GM18861 (cell line): ENCODE data around the gene PCNX1.

Experiments used
- ATAC-seq: cut with Tn5 transposase; IDR thresholded peaks from one replicate; pipeline ENCODE4 v1.9.1; 2021; ENCODE audit not compliant: unreplicated experiment

PCNX1 gene

DNA sequence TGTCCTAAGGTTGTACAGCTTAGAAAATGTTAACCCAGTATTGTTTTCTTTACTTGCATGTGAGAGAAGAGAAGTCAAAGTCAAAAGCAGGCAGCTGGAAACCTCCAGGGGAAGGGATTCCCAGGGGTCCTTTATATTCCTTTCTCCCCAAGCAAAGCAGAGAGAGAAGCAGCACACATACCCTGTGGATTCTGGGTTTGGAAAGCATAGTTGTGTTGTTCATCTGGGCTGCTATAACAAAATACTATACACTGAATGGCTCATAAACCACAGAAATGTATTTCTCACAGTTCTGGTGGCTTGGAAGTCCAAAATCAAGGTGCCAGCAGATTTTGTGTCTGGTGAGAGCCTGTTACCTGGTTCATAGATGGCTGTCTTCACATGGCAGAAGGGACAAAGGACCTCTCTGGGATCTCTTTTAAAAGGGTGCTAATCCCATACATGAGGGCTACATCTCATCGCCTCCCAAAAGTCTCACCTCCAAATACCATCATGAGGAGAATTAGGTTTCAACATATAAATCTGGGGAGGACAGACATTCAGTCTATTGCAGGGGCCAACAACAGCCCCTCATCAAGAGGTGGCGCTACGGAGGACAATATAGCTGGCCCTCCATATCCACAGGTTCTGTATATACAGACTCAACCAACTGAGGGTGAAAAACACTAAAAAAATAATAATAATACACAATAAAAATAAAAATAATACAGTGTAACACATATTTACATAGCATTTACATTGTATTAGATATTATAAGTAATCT, 19.3 kb upstream of the PCNX1 start:
- no peak for ATAC-seq

DNA sequence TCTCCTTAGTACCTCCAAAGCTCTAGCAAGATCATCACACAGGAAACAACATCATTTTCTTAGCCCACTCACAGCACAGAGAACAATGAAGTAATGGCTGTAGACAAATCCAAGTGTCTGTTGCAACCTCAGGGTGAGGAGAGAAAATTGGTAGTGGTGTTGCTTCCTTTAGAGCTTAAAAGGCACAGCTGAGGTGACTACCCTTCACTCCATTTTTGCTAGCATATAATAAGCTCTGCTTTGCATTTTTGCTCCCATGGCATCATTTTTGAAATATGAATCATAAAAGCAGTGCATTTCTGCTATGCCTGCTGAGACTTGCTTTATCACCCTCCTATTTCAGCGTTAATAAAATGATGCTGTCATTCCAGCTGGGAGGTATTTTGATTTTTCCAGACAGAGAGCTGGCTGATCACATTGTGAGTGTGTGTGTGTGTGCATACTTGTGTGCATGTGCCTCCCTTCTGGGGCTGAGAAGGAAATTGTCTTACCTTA, 18.5 kb upstream of the PCNX1 start:
- no peak for ATAC-seq

DNA sequence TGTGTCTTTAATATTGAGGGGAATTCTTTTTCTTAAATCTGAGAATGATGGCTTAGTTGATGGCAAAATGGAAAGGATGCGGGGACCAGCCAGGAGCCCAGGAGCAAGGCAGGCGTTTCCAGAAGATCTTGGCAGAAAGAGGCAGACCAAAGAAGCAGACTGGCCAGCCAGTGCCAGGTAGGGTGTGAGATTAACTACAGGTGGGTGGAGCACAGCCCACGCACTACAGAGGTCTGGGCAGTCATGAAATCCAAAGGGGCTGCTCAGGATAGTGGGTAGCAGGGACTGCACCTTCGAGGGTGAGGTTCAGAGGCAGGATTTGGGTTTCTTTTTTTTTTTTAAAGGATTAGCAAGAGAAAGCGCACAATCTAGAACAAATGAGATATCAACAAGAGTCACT, 17.7 kb upstream of the PCNX1 start:
- ATAC-seq, result no peak

DNA sequence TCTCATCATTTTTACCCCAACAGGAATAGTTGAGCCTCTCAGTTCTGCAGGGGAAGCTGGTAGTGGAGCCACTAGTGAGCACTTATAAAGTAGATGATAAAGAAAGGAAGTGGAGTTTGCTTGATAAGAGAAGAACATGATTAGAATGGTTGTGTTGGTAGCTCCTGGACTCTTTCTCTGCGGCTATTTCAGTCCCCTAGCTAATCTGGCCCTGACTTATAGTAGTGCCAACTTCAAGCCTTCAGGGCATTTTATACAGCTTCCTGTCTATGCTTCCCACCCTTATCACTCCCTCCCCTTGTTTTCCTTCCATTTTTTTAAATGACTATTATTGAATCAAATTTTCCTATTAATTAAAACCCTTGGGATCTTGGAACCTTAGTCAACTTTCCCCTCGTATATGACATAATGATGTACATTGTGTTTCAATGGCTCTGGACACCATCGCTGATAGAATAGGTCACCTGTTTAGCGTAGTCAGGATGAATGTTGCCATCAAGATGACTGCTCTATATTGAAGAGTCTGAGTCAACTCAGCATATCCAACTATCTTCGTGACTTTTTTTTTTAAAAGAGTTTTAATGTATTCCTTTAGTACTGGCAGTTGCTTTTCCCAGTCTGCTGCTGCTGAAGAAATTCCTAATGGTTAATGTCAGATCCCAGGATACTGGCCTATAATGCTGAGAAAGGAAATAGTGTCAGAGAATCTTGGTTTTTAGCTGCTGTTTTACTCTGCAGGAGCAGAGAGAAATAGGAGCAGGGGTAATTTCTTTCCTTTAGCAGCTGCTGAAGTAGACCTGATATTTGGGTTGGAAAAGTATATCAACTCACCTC, 16.2 kb upstream of the PCNX1 start:
- no peak for ATAC-seq

DNA sequence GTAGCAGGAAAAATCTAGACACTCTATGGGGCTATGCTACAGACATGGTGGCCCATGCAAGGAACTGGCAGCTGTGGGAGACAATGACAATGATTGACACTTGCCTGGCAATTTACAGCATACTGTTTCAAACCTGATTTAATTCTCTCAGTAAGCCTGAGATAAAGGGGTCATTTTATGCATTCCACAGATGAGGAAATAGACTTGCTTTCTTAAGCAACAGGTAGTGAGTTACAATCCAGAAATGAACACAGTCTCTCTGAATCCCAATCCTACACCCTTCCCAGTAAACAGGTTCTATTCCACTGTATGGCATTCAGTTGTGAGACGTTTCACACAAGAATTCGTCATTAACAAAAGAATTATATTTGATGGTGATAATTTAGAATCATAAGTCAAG, 15.5 kb upstream of the PCNX1 start:
- no peak for ATAC-seq

DNA sequence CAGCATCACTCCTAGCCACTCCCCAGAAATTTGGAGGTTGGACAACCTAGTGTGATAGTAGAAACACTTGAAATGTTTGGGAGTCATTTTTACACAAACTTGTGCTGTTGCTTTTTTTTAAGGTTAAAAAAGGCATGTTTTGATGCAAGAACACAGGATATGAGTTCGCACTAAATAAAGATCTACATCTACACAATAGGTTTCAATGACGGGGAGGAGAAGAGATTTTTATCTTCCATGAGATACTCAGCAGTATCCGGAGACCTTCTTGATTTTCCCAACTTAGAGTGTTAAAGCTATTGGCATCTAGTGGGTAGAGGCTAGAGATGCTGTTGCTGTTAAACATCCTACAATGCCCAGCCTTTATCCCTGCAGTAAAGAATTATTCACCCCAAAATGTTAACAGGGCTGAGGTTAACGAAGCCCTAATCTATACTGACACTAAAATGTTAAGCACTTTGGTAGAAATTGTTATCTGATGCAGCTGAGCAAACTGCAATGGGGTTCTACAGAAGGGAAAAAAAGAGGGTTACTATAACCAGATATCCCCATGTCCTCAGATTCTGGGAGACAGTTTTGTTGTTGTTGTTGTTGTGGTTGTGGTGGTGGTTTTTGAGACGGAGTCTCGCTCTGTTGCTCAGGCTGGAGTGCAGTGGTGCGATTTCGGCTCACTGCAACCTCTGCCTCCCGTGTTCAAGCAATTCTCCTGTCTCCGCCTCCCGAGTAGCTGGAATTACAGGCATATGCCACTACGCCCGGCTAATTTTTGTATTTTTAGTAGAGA, 14.0 kb upstream of the PCNX1 start:
- no peak for ATAC-seq

DNA sequence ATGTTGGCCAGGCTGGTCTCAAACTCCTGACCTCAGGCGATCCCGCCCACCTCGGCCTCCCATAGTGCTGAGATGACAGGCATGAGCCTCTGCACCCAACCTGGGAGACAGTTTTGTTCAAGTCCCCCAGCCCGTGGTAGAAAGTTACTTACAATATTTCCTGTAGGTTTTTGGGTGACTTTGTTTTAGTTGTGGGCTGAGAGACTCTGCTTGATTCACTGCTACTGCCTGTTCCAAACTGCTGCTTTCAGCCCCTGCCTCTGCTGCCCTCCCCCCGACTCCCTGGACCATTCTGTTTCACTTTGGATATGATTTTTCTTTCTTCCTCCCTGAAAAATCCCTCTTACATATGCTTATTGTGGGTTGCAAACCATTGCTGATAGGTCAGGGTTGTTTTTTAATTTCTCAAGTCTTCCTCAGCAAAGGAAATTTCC, 13.4 kb upstream of the PCNX1 start:
- no peak for ATAC-seq

DNA sequence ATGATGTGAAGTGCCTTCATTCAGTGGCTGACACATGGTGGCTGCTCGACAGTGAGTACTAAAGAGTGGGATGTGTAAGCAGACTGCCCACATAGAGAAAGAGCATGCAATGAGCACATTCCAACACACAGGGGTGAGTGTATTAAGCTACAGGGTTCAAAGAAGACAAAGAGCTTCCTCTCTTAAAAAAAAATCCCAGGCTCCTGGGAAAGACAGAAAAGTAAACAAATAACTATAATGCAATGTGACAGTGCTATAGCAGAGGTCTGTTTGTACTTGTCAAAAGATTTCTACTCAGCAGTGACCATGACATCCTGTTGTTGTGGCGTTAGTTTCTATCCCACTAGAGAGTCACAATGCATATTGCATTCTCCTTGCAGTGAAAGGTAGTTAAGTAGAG, 12.4 kb upstream of the PCNX1 start:
- no peak for ATAC-seq

DNA sequence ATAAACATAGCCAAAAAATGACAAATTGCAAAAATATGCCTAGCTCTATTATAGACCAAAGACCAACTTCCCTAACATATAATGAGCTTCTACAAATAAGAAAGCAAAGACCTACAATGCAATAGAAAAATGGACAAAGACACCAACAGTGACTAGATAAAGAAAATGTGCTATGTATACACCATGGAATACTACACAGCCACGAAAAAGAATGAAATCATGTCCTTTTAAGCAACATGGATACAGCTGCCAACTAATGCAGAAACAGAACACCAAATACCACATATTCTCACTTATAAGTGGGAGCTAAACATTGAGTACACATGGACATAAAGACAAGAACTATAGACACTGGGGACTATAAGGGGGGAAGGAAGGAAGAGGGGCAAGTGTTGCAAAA, 10.9 kb upstream of the PCNX1 start:
- ATAC-seq, result no peak

DNA sequence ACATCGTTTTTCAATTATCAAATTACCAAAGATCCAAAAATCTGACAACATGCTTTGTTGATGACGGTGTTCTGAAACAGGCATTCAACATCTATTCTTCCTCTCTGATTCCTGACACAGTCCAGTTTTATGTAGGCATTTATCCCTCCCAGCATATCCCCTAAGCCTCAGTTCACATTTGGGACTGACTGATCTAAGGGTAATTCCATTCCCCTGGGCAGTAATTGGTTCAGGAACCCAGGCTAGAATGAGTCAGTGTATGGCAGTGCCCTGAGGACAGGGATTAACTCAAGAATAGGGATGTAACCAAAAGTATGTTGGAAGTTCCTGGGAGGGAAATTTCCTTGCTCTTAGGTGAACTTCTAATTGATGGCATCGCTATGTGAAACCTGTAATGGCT, 10.3 kb upstream of the PCNX1 start:
- ATAC-seq, result no peak

DNA sequence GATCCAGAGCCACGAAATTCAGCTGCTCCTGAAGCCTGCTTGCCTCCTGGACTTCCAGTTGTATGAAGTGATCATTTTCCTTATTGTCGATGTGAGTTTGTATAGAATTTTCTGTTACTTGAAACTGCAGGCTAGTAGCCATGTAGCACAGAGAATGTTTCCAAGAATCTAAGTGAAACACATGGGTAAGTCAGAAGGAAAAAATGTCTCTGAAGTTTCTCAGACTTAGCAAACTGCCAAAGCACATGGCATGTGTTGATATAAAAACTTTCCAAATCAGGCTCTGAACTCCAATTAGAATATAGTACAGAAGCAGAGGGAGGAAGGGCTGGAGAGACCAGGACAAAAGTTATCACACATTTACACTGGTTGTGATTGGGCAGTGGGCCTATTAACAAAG, 9.8 kb upstream of the PCNX1 start:
- ATAC-seq, result no peak

DNA sequence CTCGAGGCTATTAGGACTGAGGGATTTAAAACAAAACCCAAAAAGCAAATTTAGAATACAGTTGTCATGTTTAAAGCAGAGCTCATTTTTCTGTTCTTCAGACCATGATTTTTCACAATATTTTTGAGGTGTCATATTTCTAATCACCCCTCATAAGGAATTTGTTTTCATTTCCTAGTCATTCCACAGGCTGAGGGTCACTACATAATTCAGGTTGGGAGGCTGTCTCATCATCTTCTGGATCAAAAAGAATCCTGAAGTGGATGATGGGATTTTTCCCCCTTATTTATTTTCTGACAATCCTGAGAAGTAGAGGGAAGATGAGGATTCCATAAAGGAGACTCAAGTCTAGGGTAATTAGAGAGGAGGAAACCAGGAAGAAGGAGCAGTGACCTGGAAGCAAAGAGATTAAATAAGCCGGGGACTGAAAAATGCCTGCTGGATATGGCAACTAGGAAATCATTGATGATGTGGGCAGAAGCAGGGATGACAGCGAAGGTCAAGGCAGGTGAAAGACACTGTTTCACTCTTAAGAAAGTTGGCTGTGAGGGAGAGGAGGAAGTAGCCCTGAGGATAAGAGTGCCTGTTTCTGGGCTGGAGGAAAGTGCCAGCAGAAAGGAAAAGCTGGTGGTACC, 9.0 kb upstream of the PCNX1 start:
- no peak for ATAC-seq

DNA sequence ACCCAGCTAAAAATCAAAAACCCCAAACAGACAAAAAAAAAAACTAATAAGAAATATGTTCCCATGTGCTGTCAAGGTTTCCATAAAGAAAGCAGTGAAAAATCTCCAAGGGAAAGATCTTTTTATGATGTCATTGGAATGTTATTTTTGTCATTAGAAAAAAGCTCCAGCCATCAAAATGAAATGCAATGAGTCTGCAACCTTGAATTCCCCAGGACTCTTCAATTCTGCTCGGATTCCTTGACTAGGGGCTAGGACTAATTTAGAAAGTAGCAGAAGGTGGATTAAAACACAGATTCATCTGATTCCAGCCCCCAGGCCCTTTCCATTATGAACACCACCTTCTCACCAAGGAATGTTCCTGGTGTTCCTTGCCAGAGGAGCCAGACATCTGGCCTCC, 6.0 kb upstream of the PCNX1 start:
- ATAC-seq, result no peak

DNA sequence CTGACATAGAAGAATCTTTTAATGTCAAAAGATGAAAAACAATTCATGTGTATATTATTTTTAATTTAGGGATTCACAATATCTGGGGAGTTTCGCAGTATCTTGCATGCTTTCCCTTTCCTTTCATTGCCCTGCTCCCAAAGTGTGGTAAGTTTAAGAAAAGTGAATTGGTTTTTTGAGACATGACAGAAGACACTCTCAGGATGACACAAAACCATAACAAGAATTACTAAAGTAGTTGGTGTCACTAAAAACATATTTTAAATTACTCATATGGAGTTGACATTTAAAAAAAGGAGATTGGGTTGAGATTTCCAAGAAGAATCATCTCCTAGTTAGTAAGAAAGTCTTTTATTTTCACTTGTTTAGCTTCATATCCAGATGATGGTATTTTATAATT, 5.1 kb upstream of the PCNX1 start:
- no peak for ATAC-seq

DNA sequence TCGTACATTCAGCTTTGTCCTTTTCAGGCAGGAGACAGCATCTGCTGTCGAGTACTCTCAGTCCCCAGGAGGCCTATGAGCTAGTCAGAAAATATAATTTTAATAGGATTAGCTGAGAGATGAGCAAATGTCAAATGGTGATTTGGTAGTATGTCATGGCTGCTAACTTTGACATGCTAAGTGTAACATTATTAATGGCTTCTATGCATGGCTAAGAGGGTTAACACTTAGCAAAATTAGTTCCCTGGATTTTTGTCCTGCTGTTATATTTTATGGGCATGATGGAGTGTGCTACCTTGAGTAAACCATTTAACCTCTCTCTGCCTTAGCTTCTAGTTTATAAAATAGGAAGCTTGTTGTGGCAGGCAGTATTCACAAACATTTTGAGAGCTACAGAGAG, 2.9 kb upstream of the PCNX1 start:
- ATAC-seq, result no peak

DNA sequence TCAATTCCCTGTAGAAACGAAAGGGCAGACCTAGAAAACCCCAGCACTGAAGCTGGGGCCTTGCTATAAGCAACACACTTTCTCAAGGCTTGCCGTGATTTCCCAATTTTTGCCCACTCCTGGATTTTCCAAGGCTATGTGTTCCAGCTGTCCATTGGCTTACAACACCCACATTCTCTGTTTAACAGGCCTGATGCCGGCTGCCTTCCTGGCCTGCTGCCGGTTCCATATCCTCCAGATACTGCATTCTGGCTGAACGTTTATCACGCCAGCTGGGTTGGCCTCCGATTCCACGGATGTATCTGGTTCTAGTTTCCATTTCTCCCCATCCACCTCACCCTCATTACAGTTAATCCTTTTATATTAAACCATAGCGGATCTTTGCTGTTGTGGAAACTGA, 2.0 kb upstream of the PCNX1 start:
- ATAC-seq, result no peak

DNA sequence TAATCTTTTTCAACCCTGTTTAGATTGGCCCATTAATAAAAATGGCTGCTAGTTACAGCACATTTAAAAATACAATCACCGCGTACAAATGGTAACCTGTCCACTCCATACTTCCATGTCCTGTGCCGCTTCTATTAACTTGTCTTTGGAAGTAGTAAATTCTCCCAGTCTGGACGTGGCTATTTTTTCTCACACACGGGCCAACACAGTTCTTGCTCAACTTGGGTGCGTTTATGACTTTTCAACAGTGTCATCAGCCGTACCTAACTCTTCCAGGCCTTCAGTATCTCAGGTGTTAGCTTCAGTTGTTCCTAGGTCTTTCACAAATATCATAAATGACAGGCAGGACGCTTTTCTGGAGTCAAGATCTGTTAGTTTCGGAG, 475 bp upstream of the PCNX1 start:
- ATAC-seq, result no peak

DNA sequence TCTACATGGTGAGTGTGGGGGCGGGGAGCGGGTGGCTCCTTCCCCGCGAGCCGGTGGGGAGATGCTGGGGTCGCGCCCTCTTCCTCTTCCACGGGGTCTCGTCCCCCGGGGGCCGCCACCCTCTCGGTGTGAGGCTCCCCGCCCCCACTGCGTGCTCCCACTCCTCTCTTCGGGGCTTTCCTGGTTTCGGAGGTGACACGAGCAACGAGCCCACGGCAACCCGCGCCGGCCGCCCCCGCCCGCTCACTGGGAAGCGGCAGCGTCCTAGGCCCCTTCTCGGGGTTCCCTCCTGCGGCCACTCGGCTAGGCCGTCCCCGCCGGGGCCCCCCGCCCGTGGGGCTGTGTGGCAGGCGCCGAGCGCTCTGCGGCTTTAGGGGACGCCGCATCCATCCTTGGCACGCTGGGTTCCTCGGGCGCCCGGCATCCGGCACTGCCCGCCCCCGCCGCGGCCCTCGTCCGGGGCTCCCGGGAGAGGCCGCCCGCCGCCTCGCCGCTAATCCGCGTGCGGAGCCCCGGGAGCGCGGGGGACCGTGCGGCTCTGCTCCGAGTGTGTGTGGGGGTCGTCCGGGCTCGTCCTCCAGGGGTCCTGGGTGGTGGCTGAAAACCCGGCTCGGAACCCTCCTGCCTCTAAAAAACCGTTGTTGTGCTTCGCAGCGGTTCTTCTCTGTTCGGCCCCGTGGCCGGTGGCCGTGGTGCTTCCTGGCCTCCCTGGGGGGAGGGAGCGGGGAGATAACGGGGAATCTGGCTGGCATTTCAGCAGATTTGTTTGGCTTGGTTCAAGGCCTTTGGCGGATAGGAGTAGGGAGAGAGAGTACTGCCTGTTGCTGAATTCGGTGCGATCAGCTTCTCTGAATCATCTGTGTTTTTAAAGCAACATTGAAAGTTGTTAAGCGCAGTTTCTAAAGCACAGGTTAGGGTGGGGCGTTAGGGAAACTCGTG, 1.0 kb downstream of the PCNX1 start:
- peak; percentile 8 for ATAC-seq

DNA sequence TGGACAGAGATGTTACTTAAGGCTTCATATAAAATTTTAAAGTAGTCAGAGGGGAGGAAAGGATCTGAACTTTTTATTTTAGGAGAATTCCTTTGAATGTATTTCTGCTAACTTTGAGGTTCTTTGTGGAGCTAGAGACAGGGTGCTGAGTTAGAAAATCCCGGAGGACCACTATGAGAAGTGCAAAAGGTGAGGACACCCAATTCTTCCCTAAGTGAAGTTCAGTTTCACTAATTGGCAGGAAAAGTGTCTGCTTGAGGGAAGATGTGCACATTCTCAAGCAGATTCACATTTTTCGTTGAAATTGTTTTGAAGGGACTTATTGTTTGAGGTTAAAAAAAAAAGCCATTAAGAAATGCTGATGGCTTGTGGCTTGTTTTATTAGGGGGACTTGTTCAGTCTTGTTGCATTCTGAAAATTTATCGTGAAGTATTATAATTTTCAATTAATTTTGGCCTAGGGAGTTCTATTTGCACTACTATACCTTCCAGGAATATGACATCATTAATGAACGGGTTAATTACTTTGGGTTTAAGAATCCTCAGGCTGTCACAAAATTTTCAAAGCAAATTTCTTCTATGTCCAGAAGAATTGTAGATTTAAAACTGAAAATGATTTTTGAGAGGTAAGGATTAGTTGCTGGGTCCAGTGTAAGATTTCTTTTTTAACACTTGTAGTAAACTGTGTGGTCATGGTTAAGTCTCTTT, 1.8 kb downstream of the PCNX1 start:
- no peak for ATAC-seq
